GM19468 (cell line): ENCODE measurements around the gene OTX1.

Source experiments
- ATAC-seq: cut with Tn5 transposase; IDR thresholded peaks from one replicate; pipeline ENCODE4 v1.9.1; 2021; ENCODE audit warnings: mild to moderate bottlenecking, moderate library complexity, moderate number of reproducible peaks; ENCODE audit not compliant: unreplicated experiment; ENCODE audit errors: extremely low read depth

The OTX1 gene

GRCh38 chr2:63046552-63046951 lies 4.1 kb upstream of the OTX1 start:
- ATAC-seq, result no peak

DNA sequence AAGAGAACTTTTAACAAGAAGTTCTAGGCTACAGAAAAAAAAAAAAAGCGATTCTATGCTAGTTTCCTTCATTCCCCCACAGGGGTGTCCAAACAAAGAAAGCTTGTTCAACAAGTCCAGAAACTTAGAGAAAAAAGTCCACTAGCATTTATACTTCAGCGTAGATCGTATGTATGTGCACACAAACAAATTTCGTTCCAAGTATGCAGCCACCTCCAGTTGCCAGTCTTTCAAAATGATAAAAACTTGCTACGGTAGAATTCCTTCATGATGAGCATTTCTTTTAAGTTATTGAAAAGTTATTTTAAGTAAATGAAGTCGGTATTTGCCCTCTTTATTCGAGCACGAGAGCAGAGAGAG lies 3.7 kb upstream of the OTX1 start:
- ATAC-seq, result no peak

DNA sequence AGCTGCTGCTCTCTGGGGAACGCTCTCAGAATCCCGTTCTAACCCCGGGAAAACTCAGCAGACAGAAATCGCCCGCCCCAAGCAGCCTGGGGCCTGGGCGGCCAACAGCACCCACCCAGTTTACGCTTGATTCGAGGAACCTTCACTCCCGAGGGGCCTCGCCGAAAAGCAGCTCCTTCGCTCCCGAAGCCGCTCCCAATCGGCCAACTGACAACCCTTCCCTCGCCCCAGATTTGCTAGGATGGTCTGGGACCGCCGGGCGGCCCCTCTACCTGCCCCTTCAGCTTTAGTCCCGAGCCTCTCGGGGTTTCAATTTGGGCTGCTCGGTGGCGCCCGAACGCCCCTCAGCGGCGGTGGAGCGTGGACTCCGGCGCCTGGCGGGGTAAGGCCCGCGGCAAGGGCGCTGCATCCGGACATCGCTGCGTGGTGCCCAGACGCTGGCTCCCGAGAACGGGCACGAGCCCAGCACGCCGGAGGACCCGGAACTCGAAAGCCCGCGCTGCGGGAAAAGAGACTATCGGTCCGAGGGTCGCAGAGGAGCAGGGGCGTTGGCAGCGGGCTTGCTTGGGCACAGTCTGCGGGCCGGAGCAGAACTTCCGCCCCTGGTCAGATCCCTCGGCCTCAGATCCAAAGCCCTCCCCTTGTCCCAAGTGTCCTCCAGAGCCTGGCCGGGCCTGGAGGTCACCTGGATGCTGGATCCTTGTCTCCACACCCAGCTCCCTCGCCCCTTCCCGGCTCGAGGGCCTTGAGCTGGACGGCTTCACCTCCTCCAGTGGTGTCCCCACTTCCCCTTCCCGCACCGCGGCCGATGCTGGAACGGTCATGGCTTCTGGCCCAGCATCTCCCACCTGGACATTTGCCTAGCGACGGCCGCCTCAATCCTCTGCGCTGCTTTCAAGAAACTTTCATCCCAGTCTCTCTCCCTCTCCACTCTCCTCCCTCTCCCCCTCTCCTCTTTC lies 3.0 kb upstream of the OTX1 start:
- no peak for ATAC-seq

DNA sequence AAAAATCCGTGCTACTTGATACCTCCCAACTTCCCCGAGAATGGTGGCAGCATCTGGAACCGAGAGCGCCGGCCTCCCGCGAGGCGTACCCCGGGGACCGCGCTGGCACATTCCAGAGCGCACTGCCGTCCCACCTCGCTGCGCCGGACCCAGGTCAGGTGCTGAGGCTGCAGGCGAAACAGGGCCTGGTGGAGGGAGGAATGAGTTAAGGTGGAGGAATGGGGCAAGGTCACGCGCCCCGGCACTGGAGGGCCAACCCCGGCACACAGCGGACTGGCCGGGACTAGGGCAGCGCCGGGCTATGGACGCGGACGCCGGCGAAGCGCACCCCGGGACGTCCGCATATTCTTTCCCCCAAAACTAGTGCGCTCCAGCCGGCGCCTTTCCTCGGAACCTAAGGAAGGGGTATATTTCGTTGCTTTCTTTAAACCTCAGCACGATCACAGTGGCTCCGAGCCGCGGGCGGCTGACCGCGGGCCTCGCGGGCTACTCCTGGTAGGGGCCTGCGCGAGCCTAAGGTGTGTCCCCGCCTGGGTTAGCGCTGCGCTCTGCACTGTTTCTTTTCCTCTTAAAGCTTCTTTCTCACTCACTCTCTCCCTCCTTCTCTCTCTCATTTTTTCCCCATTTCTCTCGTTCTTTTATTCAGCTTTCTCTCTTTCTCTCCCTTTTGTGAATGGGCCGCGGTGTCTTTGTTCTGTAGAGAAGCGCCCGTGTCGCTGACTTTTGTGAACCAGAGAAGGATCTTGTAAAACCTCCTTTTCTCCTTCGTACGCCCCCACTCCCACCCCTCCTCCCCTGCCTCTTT lies 2.1 kb upstream of the OTX1 start:
- no peak for ATAC-seq

DNA sequence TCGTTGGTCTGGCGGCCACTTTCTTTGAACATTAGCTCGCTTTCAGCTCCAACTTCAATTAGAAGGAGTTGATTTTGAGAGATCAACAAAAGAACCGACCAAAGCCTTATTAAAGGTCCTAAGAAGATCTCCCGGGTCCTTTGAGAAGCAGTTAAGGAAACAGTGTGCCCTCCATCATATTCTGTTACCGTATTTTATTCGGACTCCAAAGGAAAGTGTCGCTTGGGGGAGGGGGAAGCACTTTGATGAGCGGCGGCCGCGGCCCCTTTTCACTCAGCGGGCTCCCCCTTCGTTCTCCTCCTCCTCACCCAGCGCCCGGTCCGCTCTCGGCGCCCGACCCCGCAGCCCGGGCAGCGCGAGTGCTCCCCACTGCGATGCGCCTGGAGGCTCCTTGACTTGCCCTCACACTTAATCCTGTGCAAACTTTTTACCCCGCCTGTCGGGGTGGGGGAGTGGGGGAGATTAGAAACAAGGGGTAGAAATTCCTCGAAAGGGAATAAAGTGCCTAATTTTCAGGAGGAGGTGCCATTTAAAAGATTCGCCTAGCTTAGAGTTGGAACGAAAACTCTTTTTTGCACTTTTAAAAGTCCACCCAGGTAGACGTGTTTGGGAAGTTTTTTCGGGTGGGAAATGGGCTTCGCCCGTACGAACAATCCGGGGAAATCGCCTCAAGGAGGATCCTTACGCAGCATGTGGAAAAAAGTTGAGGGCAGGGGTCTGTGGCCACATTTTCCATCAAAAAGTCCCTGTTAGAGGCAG lies 1.2 kb upstream of the OTX1 start:
- ATAC-seq, result no peak

GRCh38 chr2:63049970-63050333 lies 678 bp upstream of the OTX1 start:
- ATAC-seq, result no peak

GRCh38 chr2:63051042-63051794 lies 588 bp downstream of the OTX1 start:
- no peak for ATAC-seq

GRCh38 chr2:63051795-63052333 lies 1.2 kb downstream of the OTX1 start:
- ATAC-seq, result no peak

GRCh38 chr2:63052411-63053080 lies 1.9 kb downstream of the OTX1 start:
- ATAC-seq, result no peak

- no peak for ATAC-seq
Observed at GRCh38 chr2:63053081-63053888, 2.7 kb downstream of the OTX1 start.

DNA sequence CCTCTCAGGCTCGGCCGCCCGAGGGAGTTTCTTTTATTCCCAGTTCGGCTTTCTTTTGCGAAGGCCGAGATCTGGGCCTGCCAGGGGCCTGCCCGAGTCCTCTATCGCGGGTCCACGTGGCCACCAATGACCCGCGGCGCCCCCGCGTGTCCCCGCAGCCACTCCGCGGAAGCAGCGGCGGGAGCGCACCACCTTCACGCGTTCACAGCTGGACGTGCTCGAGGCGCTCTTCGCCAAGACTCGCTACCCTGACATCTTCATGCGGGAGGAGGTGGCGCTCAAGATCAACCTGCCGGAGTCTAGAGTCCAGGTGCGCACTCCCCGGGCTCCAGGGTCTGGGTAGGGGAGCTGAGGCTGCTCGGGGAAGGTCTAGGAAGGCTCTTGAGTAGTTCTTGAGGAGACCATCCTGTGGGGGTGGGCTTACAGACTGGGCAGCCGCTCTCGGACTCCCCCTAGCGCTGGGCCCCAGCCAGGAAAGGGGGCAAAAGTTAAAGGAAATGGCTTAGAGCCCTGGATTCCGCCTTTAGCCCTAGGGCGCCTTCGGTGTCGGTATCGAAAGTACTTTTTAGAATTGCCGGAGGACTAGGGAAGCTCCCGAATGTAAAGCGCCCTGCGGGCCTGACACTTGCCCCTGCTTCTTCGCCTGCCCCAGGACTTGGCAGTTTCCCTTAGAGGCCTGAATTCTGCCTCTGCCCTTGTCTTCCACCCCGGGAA lies 3.4 kb downstream of the OTX1 start:
- ATAC-seq, result no peak

- no peak for ATAC-seq
Observed at GRCh38 chr2:63054841-63055225, 4.2 kb downstream of the OTX1 start.

DNA sequence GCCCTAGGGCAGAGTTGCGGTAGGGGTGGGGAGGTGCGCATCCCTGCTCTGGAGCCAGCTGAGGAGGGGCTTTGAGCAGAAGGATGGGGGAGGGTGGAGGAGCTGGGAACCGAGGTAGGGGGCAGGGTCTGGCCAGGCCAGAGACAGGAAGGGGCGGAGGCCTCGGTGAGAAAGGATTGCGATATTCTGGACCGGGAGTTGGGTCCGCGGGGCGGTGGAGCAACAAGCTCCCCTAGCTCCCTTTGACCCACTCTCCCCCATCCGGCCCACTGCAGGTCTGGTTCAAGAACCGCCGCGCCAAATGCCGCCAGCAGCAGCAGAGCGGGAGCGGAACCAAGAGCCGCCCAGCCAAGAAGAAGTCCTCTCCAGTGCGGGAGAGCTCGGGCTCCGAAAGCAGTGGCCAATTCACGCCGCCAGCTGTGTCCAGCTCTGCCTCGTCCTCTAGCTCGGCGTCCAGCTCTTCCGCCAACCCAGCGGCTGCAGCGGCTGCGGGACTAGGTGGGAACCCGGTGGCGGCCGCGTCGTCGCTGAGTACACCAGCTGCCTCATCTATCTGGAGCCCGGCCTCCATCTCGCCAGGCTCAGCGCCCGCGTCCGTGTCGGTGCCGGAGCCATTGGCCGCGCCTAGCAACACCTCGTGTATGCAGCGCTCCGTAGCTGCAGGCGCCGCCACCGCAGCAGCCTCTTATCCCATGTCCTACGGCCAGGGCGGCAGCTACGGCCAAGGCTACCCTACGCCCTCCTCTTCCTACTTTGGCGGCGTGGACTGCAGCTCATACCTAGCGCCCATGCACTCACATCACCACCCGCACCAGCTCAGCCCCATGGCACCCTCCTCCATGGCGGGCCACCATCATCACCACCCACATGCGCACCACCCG lies 4.8 kb downstream of the OTX1 start:
- ATAC-seq, result no peak

- ATAC-seq, result no peak
Observed at GRCh38 chr2:63056107-63057050, 5.7 kb downstream of the OTX1 start.

GRCh38 chr2:63057249-63058143 lies 6.9 kb downstream of the OTX1 start:
- ATAC-seq, result no peak
